Measurements from ENCODE around the gene FSTL5.

FSTL5 gene

GRCh38 chr4:161856711-161857326, 307.0 kb downstream of the FSTL5 start:
- Histone ChIP-seq H3K4me3 (replicated peaks; ENCODE audit: low read depth, low read length) (no peak overlapping the region), H3K36me3 (ENCODE audit: control insufficient read depth, insufficient read depth, low read length) (no peaks in the 10 kb centered on the region), H3K27me3 (replicated peaks; ENCODE audit: control insufficient read depth, insufficient read depth, low read length) (no peaks in the 10 kb centered on the region)
- no peak for TF ChIP-seq CTCF (IDR thresholded peaks at IDR 0.05; ENCODE audit: insufficient read depth, low read length, poor library complexity, severe bottlenecking)
- DNase-seq (ENCODE audit: extremely low read depth, insufficient read length), result no peak

DNA sequence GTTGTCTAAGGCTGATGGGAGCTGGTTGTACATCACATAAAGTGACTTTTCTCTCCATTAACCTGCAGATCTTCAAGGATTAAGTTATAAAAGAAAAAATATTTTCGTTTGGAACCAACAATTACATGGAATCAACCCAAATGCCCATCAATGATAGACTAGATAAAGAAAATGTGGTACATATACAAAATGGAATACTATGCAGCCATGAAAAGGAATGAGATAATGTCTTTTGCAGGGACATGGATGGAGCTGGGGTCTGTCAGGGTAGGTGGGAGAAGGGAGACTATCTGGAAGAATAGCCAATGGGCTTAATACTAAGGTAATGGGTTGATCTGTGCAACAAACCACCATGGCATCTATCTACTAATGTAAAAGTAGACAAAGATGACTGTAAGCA, 313.2 kb downstream of the FSTL5 start:
- H3K4me3 ChIP-seq (replicated peaks; ENCODE audit: low read depth, low read length), result no peak overlapping the region
- no peaks in the 10 kb centered on the region for H3K27me3 ChIP-seq (replicated peaks; ENCODE audit: control insufficient read depth, insufficient read depth, low read length)
- no peak for TF ChIP-seq CTCF (IDR thresholded peaks at IDR 0.05; ENCODE audit: insufficient read depth, low read length, poor library complexity, severe bottlenecking)
- H3K36me3 ChIP-seq (ENCODE audit: control insufficient read depth, insufficient read depth, low read length), result no peaks in the 10 kb centered on the region
- DNase-seq (ENCODE audit: extremely low read depth, insufficient read length), result no peak

- Histone ChIP-seq H3K27me3 (replicated peaks; ENCODE audit: control insufficient read depth, insufficient read depth, low read length) (no peaks in the 10 kb centered on the region), H3K36me3 (ENCODE audit: control insufficient read depth, insufficient read depth, low read length) (no peaks in the 10 kb centered on the region), H3K4me3 (replicated peaks; ENCODE audit: low read depth, low read length) (no peak overlapping the region)
- DNase-seq (ENCODE audit: extremely low read depth, insufficient read length), result no peak
- no peak for TF ChIP-seq CTCF (IDR thresholded peaks at IDR 0.05; ENCODE audit: insufficient read depth, low read length, poor library complexity, severe bottlenecking)
Measured at GRCh38 chr4:161841759-161842158, 322.0 kb downstream of the FSTL5 start.

DNA sequence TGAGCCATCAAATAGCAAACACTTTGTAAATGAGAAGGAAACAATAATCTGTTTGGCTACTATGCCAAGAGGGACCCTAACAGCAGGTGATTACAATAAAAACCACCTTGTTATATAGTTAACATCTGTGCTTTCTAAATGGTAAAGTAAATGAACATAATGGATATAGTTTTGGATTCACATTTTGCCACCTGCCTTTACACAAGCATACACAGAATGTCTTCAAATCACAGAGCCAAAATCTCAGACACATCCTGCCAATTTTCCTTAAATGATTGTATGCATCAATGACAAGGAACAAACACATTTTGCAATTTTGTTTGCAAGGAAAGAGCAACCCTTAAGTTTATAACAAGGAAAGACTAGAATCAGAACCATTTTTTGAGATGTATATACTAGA, 334.2 kb downstream of the FSTL5 start:
- H3K27me3 ChIP-seq (replicated peaks; ENCODE audit: control insufficient read depth, insufficient read depth, low read length), result no peaks in the 10 kb centered on the region
- no peak for DNase-seq (ENCODE audit: extremely low read depth, insufficient read length)
- no peaks in the 10 kb centered on the region for H3K36me3 ChIP-seq (ENCODE audit: control insufficient read depth, insufficient read depth, low read length)
- no peak for TF ChIP-seq CTCF (IDR thresholded peaks at IDR 0.05; ENCODE audit: insufficient read depth, low read length, poor library complexity, severe bottlenecking)
- H3K4me3 ChIP-seq (replicated peaks; ENCODE audit: low read depth, low read length), result no peak overlapping the region

GRCh38 chr4:161828061-161828460, 335.7 kb downstream of the FSTL5 start:
- TF ChIP-seq CTCF (IDR thresholded peaks at IDR 0.05; ENCODE audit: insufficient read depth, low read length, poor library complexity, severe bottlenecking), result no peak
- DNase-seq (ENCODE audit: extremely low read depth, insufficient read length), result no peak

DNA sequence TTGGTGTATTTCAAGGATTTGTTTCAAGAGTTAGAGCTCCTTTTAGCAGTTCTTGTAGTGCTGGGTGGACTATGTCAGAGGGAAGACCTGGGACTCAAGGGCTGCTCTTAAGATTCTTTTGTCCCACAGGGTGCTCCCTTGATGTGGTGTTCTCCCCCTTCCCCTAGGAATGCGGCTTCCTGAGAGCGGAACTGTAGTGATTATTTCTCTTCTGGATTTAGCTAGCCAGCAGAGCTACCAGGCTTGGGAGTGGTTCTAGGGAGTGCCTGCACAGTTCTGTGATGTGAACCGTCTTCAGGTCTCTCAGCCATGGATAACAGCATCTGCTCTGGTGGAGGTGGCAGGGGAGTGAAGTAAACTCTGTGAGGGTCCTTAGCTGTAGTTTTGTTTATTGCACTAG, 336.8 kb downstream of the FSTL5 start:
- DNase-seq (ENCODE audit: extremely low read depth, insufficient read length), result no peak
- H3K36me3 ChIP-seq (ENCODE audit: control insufficient read depth, insufficient read depth, low read length), result no peaks in the 10 kb centered on the region
- no peaks in the 10 kb centered on the region for H3K27me3 ChIP-seq (replicated peaks; ENCODE audit: control insufficient read depth, insufficient read depth, low read length)
- H3K4me3 ChIP-seq (replicated peaks; ENCODE audit: low read depth, low read length), result no peak overlapping the region
- no peak for TF ChIP-seq CTCF (IDR thresholded peaks at IDR 0.05; ENCODE audit: insufficient read depth, low read length, poor library complexity, severe bottlenecking)

More at GRCh38 chr4:161828061-161828460, 335.7 kb downstream of the FSTL5 start:
- H3K36me3 ChIP-seq (ENCODE audit: control insufficient read depth, insufficient read depth, low read length), result no peaks in the 10 kb centered on the region
- no peaks in the 10 kb centered on the region for H3K27me3 ChIP-seq (replicated peaks; ENCODE audit: control insufficient read depth, insufficient read depth, low read length)
- H3K4me3 ChIP-seq (replicated peaks; ENCODE audit: low read depth, low read length), result no peak overlapping the region

Data from GM06990 (cell line).